ENCODE results near the gene KLK3. TPM values are rescaled to one million over a fixed set of nuclear protein-coding genes. Genes with fewer than 3 reads are reported as not detected.

KLK3 gene
- total RNA-seq, 2 donors from 2014 or later = not detected

DNA sequence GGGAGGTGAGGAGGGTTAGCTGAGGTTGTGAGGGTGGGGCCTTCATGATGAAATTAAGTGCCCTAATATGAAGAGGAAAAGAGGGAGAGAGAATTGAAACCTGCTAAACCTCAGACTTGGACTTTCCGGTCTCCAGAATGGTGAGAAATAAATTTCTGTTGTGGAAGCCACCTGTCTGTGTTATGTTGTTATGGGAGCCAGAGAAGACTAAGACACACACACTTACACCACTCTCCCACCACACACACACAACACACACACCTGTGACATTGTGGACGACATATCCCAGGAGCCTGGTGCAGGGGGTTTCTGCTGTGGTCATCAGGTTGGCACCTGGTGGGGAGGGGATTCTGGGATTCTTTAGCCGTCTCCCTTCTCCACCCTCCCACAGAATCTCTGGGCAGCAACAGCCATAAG lies 42.5 kb downstream of the KLK3 start:
- H3K27me3 Mint-ChIP-seq (ENCODE audit: insufficient read depth) = peaks cover 74% of the 10 kb centered on the region
- Histone ChIP-seq H3K4me1 (ENCODE audit: control insufficient read depth, insufficient read depth, low read length) (no peaks in the 10 kb centered on the region), H3K4me3 (ENCODE audit: low read length) (no peak overlapping the region), H3K27ac (ENCODE audit: low read depth, low read length) (no peak overlapping the region), H3K27me3 (ENCODE audit: control insufficient read depth, insufficient read depth, low read length, poor library complexity, severe bottlenecking) (no peaks in the 10 kb centered on the region), H3K9ac (ENCODE audit: extremely low read depth, low read length, poor library complexity, severe bottlenecking) (no peak overlapping the region), H3K9me3 (ENCODE audit: control insufficient read depth, low read length) (peaks cover 7% of the 10 kb centered on the region), H3K36me3 (ENCODE audit: control insufficient read depth, insufficient read depth, low read length) (no peaks in the 10 kb centered on the region)
- no peak overlapping the region for H3K27ac Mint-ChIP-seq
- peaks cover 2% of the 10 kb centered on the region for H3K36me3 Mint-ChIP-seq (ENCODE audit: low read depth)
- 50 to 60% methylated on average over 1 to 2 of the region's 3 CpGs for WGBS, 2 experiments (ENCODE audit: insufficient coverage in 1 of 2, insufficient read length in 1 of 2)
- no peak overlapping the region for H3K4me3 Mint-ChIP-seq
- H3K4me1 Mint-ChIP-seq = no peaks in the 10 kb centered on the region
- H3K9me3 Mint-ChIP-seq = peaks cover 34% of the 10 kb centered on the region
- DNase-seq = no peak
- TF ChIP-seq, protein P1, sequence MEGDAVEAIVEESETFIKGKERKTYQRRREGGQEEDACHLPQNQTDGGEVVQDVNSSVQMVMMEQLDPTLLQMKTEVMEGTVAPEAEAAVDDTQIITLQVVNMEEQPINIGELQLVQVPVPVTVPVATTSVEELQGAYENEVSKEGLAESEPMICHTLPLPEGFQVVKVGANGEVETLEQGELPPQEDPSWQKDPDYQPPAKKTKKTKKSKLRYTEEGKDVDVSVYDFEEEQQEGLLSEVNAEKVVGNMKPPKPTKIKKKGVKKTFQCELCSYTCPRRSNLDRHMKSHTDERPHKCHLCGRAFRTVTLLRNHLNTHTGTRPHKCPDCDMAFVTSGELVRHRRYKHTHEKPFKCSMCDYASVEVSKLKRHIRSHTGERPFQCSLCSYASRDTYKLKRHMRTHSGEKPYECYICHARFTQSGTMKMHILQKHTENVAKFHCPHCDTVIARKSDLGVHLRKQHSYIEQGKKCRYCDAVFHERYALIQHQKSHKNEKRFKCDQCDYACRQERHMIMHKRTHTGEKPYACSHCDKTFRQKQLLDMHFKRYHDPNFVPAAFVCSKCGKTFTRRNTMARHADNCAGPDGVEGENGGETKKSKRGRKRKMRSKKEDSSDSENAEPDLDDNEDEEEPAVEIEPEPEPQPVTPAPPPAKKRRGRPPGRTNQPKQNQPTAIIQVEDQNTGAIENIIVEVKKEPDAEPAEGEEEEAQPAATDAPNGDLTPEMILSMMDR (conservative IDR thresholded peaks at IDR 0.05) = no peak

DNA sequence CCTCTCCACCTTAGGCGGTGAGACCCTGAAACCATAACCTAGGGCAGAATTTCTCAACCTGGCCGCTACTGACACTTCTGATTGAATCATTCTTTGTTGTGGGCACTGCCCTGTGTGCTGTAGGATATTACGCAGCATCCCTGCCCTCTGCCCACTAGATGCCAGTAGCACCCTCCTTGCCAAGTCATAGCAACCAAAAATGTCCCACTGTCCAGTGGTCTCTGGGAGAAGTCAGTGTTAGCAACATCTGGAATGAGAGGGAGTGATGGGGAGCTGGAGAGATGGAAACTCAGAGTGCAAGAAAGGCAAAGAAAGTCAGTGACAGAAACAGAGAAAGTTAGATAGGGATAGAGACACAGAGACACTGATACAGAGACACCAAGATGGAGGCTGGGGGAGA lies 42.9 kb downstream of the KLK3 start:
- H3K27ac Mint-ChIP-seq = no peak overlapping the region
- peaks cover 74% of the 10 kb centered on the region for H3K27me3 Mint-ChIP-seq (ENCODE audit: insufficient read depth)
- no peak overlapping the region for H3K27ac ChIP-seq (ENCODE audit: low read depth, low read length)
- no peak overlapping the region for H3K4me3 Mint-ChIP-seq
- DNase-seq = no peak
- H3K36me3 Mint-ChIP-seq (ENCODE audit: low read depth) = peaks cover 2% of the 10 kb centered on the region
- no peaks in the 10 kb centered on the region for H3K27me3 ChIP-seq (ENCODE audit: control insufficient read depth, insufficient read depth, low read length, poor library complexity, severe bottlenecking)
- no peaks in the 10 kb centered on the region for H3K36me3 ChIP-seq (ENCODE audit: control insufficient read depth, insufficient read depth, low read length)
- TF ChIP-seq, protein P1 (conservative IDR thresholded peaks at IDR 0.05) = no peak
- no peaks in the 10 kb centered on the region for H3K4me1 Mint-ChIP-seq
- H3K4me3 ChIP-seq (ENCODE audit: low read length) = no peak overlapping the region
- H3K9me3 ChIP-seq (ENCODE audit: control insufficient read depth, low read length) = peaks cover 7% of the 10 kb centered on the region
- H3K9ac ChIP-seq (ENCODE audit: extremely low read depth, low read length, poor library complexity, severe bottlenecking) = no peak overlapping the region
- 78 to 100% methylated on average over 1 to 3 of the region's 3 CpGs for WGBS, 2 experiments (ENCODE audit: insufficient coverage in 1 of 2, insufficient read length in 1 of 2)
- no peaks in the 10 kb centered on the region for H3K4me1 ChIP-seq (ENCODE audit: control insufficient read depth, insufficient read depth, low read length)
- H3K9me3 Mint-ChIP-seq = peaks cover 31% of the 10 kb centered on the region

DNA sequence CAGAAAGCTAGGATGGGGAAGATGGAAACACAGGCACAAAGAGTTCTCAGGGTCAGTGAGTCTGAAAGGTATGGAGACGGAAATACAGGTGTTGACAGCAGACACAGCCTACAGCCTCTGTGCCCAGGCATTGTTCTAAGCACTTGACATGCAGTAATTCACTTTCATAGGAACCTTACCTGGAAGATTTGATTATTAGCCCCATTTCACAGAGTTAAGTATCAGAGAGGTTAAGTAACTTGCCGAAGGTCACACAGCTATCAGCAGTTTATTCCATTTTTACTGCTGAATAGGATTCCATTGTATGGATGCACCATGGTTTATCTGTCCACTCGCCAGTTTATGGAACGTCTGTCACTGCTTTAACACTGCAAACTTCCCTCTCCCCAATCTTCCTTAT lies 43.3 kb downstream of the KLK3 start:
- H3K36me3 Mint-ChIP-seq (ENCODE audit: low read depth) = peaks cover 2% of the 10 kb centered on the region
- H3K4me1 Mint-ChIP-seq = no peaks in the 10 kb centered on the region
- no peaks in the 10 kb centered on the region for H3K36me3 ChIP-seq (ENCODE audit: control insufficient read depth, insufficient read depth, low read length)
- WGBS, 2 experiments (ENCODE audit: insufficient coverage in 1 of 2, insufficient read length in 1 of 2) = 67 to 70% methylated on average over 2 to 4 of the region's 4 CpGs
- TF ChIP-seq, protein P1 (conservative IDR thresholded peaks at IDR 0.05) = no peak
- no peak overlapping the region for H3K27ac ChIP-seq (ENCODE audit: low read depth, low read length)
- H3K9me3 ChIP-seq (ENCODE audit: control insufficient read depth, low read length) = peaks cover 4% of the 10 kb centered on the region
- peaks cover 74% of the 10 kb centered on the region for H3K27me3 Mint-ChIP-seq (ENCODE audit: insufficient read depth)
- no peak overlapping the region for H3K4me3 Mint-ChIP-seq
- no peaks in the 10 kb centered on the region for H3K27me3 ChIP-seq (ENCODE audit: control insufficient read depth, insufficient read depth, low read length, poor library complexity, severe bottlenecking)
- peaks cover 29% of the 10 kb centered on the region for H3K9me3 Mint-ChIP-seq
- no peak for DNase-seq
- no peak overlapping the region for H3K27ac Mint-ChIP-seq
- H3K4me1 ChIP-seq (ENCODE audit: control insufficient read depth, insufficient read depth, low read length) = no peaks in the 10 kb centered on the region
- H3K4me3 ChIP-seq (ENCODE audit: low read length) = no peak overlapping the region
- H3K9ac ChIP-seq (ENCODE audit: extremely low read depth, low read length, poor library complexity, severe bottlenecking) = no peak overlapping the region

Data from endodermal cell (in vitro differentiated cells).